NCI-H774 (cell line): ENCODE data around the gene CCSER1.
"Not testable (repeated sequence)": the region's sequence is repeated elsewhere in the genome, so short reads cannot be mapped to it uniquely, and the experiment has no call there.

ENCODE experiments used
- DNase-seq: peaks from one replicate; lab custom pipeline; 2025; lab: John Stamatoyannopoulos, UW

CCSER1 gene

GRCh38 chr4:91284480-91284879 lies 1157.3 kb downstream of the CCSER1 start:
- no peak for DNase-seq

- DNase-seq, result no peak
Observed at GRCh38 chr4:91285487-91285886, 1158.3 kb downstream of the CCSER1 start.

- DNase-seq, result peak; percentile 59
Observed at GRCh38 chr4:91288702-91289311, 1161.6 kb downstream of the CCSER1 start.

GRCh38 chr4:91298156-91298700 lies 1171.0 kb downstream of the CCSER1 start:
- DNase-seq, result no peak

DNA sequence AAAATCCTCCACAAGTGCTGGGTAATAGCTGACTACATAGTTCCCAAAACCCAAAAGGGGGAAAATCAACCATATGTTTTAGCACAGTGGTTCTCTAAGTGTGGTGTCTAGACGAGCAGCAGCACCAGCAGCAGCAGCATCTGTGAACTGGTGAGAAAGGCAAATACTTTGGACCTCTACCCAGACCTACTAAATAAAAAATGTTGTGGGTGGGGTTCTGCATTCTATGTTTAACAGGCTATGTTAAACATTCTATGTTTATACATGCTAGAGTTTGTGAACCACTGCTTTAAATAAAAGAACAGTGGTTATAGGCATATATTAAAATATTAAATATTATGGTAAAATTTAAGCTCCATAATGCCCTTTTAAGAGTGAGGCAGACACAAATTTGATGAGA lies 1171.6 kb downstream of the CCSER1 start:
- no peak for DNase-seq

GRCh38 chr4:91302120-91302519 lies 1174.9 kb downstream of the CCSER1 start:
- no peak for DNase-seq

DNA sequence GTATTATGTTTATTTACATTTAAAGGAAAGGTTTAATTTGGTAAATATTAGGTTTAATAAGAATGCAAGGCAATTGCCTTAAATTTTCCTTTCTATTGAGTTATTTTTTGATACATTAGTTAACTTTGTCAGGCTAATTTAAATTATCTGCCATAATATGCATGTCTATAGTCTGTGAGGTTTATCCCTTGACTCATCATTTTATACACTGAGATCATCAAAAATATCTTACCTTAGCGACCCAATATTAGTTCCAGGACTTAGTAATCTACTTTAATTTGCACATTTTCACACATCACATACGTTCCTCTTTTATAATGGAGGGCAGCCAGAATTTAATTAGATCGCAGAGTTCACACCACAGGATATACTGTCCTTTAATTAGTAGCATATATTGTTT lies 1177.1 kb downstream of the CCSER1 start:
- no peak for DNase-seq

DNA sequence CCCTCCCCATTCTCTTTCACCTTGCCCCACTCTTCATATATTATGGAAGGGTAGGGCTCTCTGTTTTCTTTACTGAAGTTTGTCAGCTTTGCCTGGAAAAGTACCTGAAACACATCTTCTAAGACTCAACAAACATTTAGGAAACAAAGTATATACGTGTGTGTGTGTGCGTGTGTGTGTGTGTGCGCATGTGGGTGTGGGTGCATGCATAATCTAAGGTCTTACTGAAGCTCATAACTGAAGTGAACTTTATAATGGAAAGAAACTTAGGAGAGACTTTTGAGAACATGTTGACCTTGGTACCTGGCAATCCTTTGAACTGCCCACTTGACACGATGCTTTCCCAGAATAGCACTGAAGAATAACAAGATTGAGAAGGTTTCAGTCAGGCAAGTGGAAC lies 1190.2 kb downstream of the CCSER1 start:
- no peak for DNase-seq

DNA sequence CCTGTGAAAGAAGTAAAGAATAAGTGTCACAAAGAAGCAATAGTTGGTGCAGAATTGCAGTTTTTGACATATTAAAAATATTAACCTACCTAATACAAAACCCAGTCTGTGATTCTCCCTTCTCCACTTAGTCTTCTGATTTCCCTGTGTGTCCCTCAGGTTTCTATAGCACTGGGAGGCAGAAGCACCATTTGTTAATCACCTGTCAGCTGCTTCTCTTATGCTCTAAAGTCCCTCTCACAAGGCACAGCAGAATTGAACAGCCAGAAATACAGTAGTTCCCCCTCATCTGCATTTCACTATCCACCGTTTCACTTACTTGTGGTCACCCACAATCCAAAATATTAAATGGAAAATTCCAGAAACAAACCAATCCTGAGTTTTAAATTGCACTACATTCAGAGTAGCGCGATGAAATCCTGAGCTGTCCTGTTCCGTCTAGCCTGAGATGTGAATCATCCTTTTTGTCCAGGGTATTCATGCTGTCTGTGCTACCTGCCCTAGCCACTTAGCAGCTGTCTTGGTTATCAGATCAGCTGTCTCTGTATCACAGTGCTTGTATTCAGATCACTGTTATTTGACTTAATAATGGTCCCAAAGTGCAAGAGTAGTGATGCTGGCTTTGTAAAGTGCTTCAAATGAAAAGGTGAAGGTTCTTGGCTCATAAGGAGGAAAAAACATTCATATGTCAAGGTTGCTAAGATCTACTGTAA lies 1192.5 kb downstream of the CCSER1 start:
- DNase-seq, result no peak

DNA sequence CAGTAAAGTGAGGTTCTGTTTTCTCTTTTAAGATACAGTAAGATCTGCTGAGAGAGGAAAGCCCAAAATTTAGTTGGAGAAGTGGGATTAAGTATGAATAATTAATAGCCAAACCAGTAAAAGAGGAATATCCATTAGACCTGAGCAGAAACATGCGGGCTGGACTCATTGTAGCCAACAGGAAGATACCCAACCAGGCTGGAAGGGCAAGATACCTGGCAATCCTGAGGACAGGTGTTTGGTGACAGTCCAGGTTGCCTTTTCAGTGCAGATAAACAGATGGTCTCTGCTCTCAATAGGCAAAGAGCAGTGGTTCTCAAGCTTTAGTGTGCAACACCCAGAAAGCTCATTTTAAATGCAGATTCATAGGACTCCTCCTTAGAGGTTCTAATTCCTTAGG lies 1195.8 kb downstream of the CCSER1 start:
- no peak for DNase-seq

DNA sequence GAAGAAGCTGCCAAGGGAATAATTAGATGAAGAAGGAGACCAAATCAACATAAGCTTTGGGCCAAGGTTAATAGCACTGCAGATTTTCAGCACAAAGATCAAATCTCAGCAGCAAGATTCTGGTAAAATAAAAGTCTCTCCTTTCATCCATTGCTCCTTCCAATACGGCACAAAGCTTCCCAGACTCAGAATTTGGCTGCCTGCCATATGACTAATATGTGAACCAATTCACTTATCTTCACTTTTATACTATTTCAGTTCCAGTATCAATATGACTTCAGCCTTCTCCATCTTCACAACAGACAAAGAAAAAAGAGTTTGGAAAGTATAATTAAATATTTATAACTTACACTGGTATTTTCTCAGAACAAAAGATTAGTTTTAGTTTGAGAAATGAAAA lies 1198.3 kb downstream of the CCSER1 start:
- DNase-seq, result no peak

DNA sequence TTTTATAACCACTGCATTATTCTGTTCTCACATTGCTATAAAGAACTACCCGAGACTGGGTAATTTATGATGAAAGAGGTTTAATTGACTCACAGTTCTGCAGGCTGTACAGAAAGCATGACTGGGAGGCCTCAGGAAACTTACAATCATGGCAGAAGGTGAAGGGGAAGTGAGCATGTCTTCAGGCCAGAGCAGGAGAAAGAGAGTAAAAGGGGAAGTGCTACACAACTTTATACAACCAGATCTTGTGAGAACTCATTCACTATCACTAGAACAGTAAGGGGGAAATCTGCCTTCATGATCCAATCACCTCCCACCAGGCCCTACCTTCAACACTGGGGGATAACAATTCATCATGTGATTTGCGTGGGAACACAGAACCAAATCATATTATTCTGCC lies 1199.0 kb downstream of the CCSER1 start:
- DNase-seq, result not testable (repeated sequence)

DNA sequence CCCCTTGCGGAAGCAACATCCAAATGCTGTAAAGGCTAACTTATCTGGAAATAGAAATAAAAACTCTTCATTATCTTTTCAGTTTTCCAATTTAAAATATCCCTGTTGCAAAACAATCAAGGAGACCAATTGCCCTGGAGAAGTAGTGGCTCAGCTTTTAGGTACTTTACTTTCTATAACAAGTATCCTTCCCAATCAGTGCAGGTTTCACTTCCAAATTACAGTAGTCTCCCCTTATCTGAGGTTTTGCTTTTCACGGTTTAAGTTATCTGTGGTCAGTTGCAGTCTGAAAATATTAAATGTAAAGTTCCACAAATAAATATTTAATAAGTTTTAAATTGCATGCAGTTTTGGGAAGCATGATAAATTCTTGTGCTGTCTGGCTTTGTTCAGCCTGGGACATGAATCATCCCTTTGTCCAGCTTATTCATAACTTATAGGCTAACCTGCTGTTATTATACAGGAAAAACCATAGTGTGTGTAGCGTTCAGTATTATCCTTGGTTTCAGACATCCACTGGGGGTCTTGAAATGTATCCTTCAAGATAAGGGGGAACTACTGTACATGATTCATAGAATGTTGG lies 1203.5 kb downstream of the CCSER1 start:
- DNase-seq, result no peak

- DNase-seq, result no peak
Observed at GRCh38 chr4:91340822-91341221, 1213.6 kb downstream of the CCSER1 start.

- no peak for DNase-seq
Observed at GRCh38 chr4:91345632-91346031, 1218.4 kb downstream of the CCSER1 start.

DNA sequence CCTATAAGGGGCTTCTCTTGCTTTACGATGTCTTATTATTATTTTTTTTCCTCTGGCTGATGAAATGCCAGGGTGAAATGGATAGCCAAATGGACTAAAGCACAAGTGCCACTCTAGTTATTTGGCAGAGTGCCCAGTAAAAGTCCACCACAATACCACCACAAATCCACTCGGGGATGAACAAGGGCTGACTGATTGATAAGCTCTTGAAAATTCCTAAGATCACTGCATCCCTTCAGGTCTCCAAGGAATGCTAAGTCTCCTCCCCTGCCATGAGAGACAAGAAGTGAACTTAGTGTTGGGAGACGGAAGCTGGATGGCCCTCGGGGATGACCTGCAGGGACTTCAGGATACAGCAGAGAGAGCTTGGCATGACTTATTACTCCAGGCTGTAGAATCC lies 1229.3 kb downstream of the CCSER1 start:
- DNase-seq, result not testable (repeated sequence)

GRCh38 chr4:91358016-91358415 lies 1230.8 kb downstream of the CCSER1 start:
- not testable (repeated sequence) for DNase-seq

- not testable (repeated sequence) for DNase-seq
Observed at GRCh38 chr4:91358621-91359020, 1231.4 kb downstream of the CCSER1 start.

- no peak for DNase-seq
Observed at GRCh38 chr4:91359041-91360031, 1232.1 kb downstream of the CCSER1 start.

- DNase-seq, result no peak
Observed at GRCh38 chr4:91362125-91362524, 1234.9 kb downstream of the CCSER1 start.

- no peak for DNase-seq
Observed at GRCh38 chr4:91366554-91366953, 1239.4 kb downstream of the CCSER1 start.

GRCh38 chr4:91369116-91369515 lies 1241.9 kb downstream of the CCSER1 start:
- no peak for DNase-seq
